Measurements from ENCODE around the gene GRPEL2.

The GRPEL2 gene

GRCh38 chr5:149374303-149374702 lies 29.0 kb downstream of the GRPEL2 start:
- H3K27ac ChIP-seq: no peak overlapping the region
- DNase-seq (ENCODE audit: low read depth, low spot score): no peak

GRCh38 chr5:149374801-149375200 lies 29.5 kb downstream of the GRPEL2 start:
- H3K27ac ChIP-seq: no peak overlapping the region
- no peak for DNase-seq (ENCODE audit: low read depth, low spot score)

GRCh38 chr5:149375434-149375833 lies 30.1 kb downstream of the GRPEL2 start:
- H3K27ac ChIP-seq: no peak overlapping the region
- DNase-seq (ENCODE audit: low read depth, low spot score): no peak

GRCh38 chr5:149376104-149376503 lies 30.8 kb downstream of the GRPEL2 start:
- DNase-seq (ENCODE audit: low read depth, low spot score): no peak
- no peak overlapping the region for H3K27ac ChIP-seq

GRCh38 chr5:149376711-149377447 lies 31.6 kb downstream of the GRPEL2 start:
- no peak overlapping the region for H3K27ac ChIP-seq
- DNase-seq (ENCODE audit: low read depth, low spot score): no peak

- DNase-seq (ENCODE audit: low read depth, low spot score): no peak
- no peak overlapping the region for H3K27ac ChIP-seq
Measured at GRCh38 chr5:149378241-149378820, 33.0 kb downstream of the GRPEL2 start.

GRCh38 chr5:149379177-149379761 lies 34.0 kb downstream of the GRPEL2 start, which contains the start of gene IL17B:
IL17B (minus strand) TSS chr5:149379292; CDS start chr5:149379225, 67 bp downstream.
- H3K27ac ChIP-seq: no peak within 1 kb of the TSS
- no peak for DNase-seq (ENCODE audit: low read depth, low spot score)

- H3K27ac ChIP-seq: no peak overlapping the region
- no peak for DNase-seq (ENCODE audit: low read depth, low spot score)
Measured at GRCh38 chr5:149379818-149380374, 34.6 kb downstream of the GRPEL2 start.

- H3K27ac ChIP-seq: no peak overlapping the region
- no peak for DNase-seq (ENCODE audit: low read depth, low spot score)
Measured at GRCh38 chr5:149380466-149381121, 35.3 kb downstream of the GRPEL2 start.

- no peak for DNase-seq (ENCODE audit: low read depth, low spot score)
- H3K27ac ChIP-seq: no peak overlapping the region
Measured at GRCh38 chr5:149381261-149381985, 36.1 kb downstream of the GRPEL2 start.

- no peak overlapping the region for H3K27ac ChIP-seq
- peak; percentile 10 for DNase-seq (ENCODE audit: low read depth, low spot score)
Measured at GRCh38 chr5:149381986-149382338, 36.7 kb downstream of the GRPEL2 start.

GRCh38 chr5:149382517-149383220 lies 37.4 kb downstream of the GRPEL2 start:
- no peak overlapping the region for H3K27ac ChIP-seq

GRCh38 chr5:149383399-149383798 lies 38.1 kb downstream of the GRPEL2 start:
- no peak for DNase-seq (ENCODE audit: low read depth, low spot score)
- no peak overlapping the region for H3K27ac ChIP-seq

More at GRCh38 chr5:149382517-149383220, 37.4 kb downstream of the GRPEL2 start:
- no peak for DNase-seq (ENCODE audit: low read depth, low spot score)

- H3K27ac ChIP-seq: no peak overlapping the region
Measured at GRCh38 chr5:149386166-149386565, 40.9 kb downstream of the GRPEL2 start.

GRCh38 chr5:149387081-149387631 lies 41.9 kb downstream of the GRPEL2 start:
- DNase-seq (ENCODE audit: low read depth, low spot score): no peak
- H3K27ac ChIP-seq: no peak overlapping the region

More at GRCh38 chr5:149386166-149386565, 40.9 kb downstream of the GRPEL2 start:
- DNase-seq (ENCODE audit: low read depth, low spot score): no peak

GRCh38 chr5:149387982-149388381 lies 42.7 kb downstream of the GRPEL2 start:
- no peak overlapping the region for H3K27ac ChIP-seq
- no peak for DNase-seq (ENCODE audit: low read depth, low spot score)

- no peak overlapping the region for H3K27ac ChIP-seq
- DNase-seq (ENCODE audit: low read depth, low spot score): no peak
Measured at GRCh38 chr5:149388498-149389190, 43.3 kb downstream of the GRPEL2 start.

Measured in epithelial cell of prostate (primary cell).